HG03095 (cell line): Measurements from ENCODE around the gene TOMM70.
"Not testable (repeated sequence)": the region's sequence is repeated elsewhere in the genome, so short reads cannot be mapped to it uniquely, and the experiment has no call there.

Source experiments
- ATAC-seq: cut with Tn5 transposase; IDR thresholded peaks from one replicate; pipeline ENCODE4 v1.9.1; 2021; ENCODE audit warnings: moderate library complexity; ENCODE audit not compliant: unreplicated experiment

The TOMM70 gene

DNA sequence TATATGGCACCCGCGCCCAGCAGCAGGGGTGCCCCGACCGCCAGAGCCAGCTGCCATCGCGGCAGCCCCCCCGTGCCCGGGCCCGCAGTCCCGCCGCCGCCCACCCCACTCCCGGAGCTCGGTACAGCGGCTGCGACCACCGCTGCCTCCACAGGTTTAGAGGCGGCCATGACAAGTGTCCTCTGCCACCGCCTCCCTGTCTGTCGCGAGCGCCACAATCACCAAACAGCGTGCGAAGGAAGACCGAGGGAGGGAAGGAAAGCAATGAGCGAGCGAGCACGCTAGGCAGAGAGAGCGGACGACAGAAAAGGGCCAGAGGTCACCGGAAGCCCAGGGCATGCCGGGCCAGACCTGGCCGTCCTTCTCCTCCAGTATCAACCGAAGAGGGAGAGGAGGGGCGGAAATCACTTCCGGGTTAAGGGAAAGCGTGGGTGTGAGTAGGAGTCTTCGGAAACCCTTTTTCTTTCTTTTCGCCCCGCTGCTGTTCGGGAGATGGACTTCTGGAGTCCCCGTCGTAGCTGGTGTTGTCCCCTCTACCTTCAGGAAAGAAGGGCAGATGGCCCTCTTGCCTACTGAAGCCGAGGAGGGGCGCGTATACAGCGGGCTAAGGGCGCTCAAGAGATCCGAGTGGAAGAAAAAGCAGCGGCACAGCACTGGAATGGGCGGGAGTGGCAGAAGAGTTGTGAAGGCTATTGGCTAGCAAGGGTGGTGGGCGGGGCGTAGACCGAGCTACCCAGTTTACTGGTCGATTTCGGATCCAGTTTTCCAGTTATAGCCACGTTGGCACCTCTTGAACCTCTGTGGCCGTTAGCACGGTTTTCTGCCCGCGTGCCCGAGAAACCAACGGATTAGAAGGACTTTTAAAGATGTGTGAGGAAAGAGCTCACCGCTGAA, at the start of gene TOMM70, which contains the start of gene LNP1:
TSS of gene TOMM70 (minus strand) at position 310 of the 894 bp plus-strand sequence. CDS start at position 170, 140 bp downstream.
TSS of gene LNP1 (plus strand) at position 760 of the 894 bp plus-strand sequence. CDS start 28,191 bp downstream, outside the sequence.
- peak; percentile 88 for ATAC-seq

- ATAC-seq, result no peak
Measured at GRCh38 chr3:100449214-100449613, 48.3 kb upstream of the TOMM70 start.

- no peak for ATAC-seq
Measured at GRCh38 chr3:100448079-100448478, 47.2 kb upstream of the TOMM70 start.

GRCh38 chr3:100447067-100447466, 46.2 kb upstream of the TOMM70 start:
- not testable (repeated sequence) for ATAC-seq

DNA sequence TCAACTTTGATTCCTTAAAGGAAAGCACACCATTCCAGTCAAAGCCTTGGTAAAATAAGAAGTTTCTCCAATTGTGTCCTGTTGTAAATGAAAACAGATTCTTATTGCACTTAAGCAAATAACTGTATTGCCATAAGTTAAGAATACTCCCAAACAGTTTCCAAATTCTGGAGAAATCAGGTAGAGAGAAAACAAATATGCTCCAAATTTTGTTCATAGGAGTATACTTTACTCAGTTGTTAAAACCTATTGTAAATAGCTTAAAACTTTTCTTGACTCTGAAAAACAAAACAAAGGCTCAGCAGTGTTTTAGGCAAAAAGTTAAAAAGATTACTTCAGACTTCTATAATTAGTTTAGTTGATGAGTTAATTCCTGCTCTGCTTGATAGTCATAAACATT, 42.8 kb upstream of the TOMM70 start:
- ATAC-seq, result no peak

DNA sequence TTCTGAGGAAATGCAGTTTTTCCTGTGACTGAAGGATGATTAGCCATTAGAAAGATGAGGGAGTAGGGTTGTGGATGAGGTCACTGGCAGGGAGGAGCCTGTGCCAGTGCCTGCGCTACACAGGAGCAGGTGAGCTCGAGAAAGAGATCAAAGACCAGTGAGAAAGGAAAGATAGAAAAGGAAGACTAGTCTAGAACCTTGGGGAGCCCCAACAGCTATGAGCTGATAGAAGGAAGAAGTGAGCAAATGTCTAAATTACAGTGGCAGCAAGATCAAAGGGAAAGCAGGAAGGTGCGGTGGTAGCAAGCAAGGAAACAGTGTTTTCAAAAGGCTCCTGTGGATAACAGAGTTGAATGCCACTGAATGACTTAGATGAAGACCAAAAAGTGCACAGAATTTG, 40.0 kb upstream of the TOMM70 start:
- no peak for ATAC-seq

- ATAC-seq, result no peak
Measured at GRCh38 chr3:100438623-100438974, 37.7 kb upstream of the TOMM70 start.

DNA sequence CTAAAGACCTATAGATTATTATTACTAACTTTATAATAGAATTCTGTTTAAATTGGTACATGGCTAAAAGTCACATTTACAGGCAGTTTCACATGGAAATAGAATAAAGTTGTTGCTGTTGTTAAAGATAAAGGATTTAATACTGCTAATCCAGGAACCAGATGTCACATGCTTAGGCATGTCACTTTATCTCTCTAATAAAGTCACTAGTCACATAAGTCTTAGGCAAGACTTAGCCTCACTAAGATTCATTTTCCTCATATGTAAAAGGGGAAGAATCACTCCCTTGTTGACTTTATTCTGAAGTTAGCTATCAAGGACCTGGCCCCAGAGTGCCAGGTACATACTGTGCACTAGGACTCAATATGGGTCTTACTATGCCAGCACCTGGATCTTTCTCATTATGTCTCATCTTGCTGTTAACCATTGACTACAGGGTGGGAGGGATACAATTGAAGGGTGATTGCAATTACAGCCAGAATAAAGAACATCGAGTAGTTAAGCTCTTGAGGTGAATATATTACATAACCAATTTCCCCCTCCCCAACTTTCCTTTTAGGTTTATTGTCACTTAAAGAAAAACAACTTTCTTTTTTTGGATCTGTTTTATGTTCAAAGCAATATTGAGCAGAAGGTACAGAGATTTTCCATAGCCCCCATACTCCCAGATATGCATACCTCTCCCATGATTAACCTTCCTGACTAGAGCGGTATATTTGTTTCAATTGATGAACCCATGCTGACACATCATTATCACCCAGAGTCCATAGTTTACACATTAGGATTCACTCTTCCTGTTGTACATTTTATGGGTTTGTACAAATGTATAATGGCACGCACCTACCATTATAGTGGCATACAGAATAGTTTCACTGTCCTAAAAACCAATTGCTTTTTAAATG, 37.1 kb upstream of the TOMM70 start:
- ATAC-seq, result no peak

DNA sequence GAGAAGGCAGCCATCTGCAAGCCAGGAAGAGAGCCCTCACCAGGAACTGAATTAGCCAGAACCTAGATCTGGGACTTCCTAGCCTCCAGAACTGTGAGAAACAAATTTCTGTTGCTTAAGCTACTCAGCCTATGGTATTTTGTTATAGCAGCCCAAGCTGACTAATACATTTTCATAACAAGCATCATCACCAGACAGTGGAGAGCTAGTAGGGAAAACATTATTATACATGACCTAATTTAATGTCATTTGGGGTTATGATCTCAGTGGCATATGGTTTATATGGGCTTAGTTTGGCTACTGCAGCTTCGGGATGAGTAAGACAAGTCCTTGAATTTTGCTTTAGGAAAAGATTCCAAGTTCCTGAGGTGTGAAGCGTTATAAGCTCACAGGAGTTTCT, 36.1 kb upstream of the TOMM70 start:
- no peak for ATAC-seq

DNA sequence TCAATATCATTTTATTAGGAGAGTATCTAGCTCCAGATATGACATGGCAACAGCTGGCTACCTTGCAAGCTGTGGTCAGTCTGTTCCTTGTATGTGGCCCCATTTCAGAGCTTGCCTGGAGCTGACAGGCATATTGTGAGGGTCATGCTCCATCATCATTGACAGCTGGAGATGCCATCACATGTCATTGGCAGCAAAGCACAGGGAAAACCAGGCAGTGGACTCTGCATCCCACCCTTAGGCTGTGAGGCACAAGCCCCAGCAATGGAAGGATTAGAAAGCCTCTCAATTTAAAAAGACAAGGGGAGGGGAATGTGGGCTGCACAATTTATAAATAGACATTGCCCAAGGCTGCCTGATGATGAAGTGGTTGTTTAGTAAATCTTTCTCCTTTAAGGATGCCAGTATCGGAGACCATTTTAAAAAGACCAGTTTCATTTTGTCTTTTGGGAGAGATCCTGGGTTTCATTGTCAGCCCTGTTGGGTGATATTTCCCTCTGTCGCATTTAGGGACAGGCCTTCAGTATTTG, 28.4 kb upstream of the TOMM70 start:
- no peak for ATAC-seq

- no peak for ATAC-seq
Measured at GRCh38 chr3:100427699-100428098, 26.8 kb upstream of the TOMM70 start.

- ATAC-seq, result no peak
Measured at GRCh38 chr3:100426067-100426682, 25.3 kb upstream of the TOMM70 start.

DNA sequence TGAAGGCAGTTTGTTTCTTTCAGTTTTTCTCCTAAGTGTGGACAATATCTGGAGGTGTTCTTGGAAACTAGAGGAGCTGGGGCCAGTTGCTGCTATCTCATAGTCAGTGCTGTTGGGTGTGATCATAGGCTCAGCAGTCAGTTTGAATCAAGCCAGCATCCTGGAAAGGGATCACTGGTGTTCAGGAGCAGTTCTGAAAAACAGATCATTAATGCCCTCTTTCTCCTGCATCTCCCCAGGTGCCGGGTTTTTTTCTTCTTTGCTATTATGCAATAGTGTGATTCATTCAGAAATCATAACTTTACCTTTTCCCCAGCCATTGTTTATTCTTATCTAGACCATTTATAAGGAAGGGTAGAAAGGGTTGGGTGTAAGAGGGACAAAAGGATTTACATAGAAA, 24.4 kb upstream of the TOMM70 start:
- ATAC-seq, result no peak

DNA sequence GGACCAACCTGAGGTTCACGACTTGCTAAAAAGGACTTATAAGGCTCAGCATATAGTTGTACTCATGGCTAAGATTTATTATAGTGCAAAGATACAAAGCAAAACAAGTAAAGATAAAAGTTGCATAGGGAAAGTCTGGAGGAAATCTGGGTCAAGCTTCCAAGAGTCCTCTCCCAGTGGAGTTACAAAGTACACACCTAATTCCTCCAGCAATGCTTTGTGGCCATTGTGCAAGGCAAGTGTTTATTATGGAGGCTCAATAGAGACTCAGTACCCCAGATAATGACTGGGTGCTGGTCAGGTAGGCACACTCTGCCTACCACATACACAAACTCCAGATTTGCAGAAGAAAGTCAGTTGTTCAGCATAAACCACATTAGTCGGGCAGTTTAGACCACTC, 23.4 kb upstream of the TOMM70 start:
- no peak for ATAC-seq

GRCh38 chr3:100423611-100424010, 22.7 kb upstream of the TOMM70 start:
- ATAC-seq, result no peak

GRCh38 chr3:100420885-100421284, 20.0 kb upstream of the TOMM70 start:
- ATAC-seq, result no peak

GRCh38 chr3:100419406-100419805, 18.5 kb upstream of the TOMM70 start:
- ATAC-seq, result no peak

- ATAC-seq, result no peak
Measured at GRCh38 chr3:100416863-100417262, 16.0 kb upstream of the TOMM70 start.

GRCh38 chr3:100416176-100416575, 15.3 kb upstream of the TOMM70 start:
- no peak for ATAC-seq

DNA sequence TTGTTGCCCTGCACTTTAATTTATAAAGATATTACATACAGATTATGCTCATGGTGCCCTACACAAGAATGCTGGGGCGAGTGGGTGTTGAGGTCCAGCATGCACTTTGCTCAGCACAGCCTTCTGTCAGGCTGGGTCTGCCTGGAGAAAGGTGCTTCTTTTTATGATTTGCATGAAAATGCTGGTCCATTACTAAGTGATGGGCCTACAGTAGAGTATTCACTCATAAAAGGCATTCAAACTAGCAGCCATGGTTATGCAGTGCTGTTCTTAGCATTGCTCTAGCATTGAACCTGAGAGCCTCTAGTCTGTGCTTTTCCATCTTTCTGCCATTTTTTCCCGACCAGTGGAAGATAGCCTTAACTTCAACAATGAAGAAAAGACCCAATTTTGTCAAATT, 12.7 kb upstream of the TOMM70 start:
- ATAC-seq, result no peak
